Loucy (cell line): Measurements from ENCODE around the gene KRT74.

ENCODE experiments used
- H2AFZ ChIP-seq: fragments of 200-600 bp; sonication (generic); 2 replicates; pipeline ENCODE4 v1.6.0; 2016; ENCODE audit warnings: antibody characterized with exemption, mild to moderate bottlenecking, low read length, moderate library complexity
- H3F3A ChIP-seq: fragments of 200-600 bp; 2 replicates; pipeline ENCODE4 v1.6.0; 2016; ENCODE audit warnings: antibody characterized with exemption, low read depth, mild to moderate bottlenecking
- H3K27me3 ChIP-seq: fragments of 200-600 bp; sonication (generic); 2 replicates; pipeline ENCODE4 v1.6.1; 2014; ENCODE audit warnings: low read length, mild to moderate bottlenecking; ENCODE audit not compliant: insufficient read depth, poor library complexity, severe bottlenecking
- H3K36me3 ChIP-seq: fragments of 200-600 bp; sonication (generic); 2 replicates; pipeline ENCODE4 v1.6.1; 2016; ENCODE audit warnings: low read length; ENCODE audit not compliant: insufficient read depth
- H3K4me1 ChIP-seq: fragments of 200-600 bp; sonication (generic); 2 replicates; pipeline ENCODE4 v1.5.1; 2014; ENCODE audit warnings: low read length, mild to moderate bottlenecking; ENCODE audit not compliant: insufficient read depth, poor library complexity, severe bottlenecking
- H3K4me2 ChIP-seq: fragments of 200-600 bp; sonication (generic); 2 replicates; pipeline ENCODE4 v1.6.0; 2014; ENCODE audit warnings: antibody characterized with exemption, low read length, low read depth, mild to moderate bottlenecking; ENCODE audit not compliant: poor library complexity, severe bottlenecking
- H3K4me3 ChIP-seq: fragments of 200-600 bp; sonication (generic); 2 replicates; pipeline ENCODE4 v1.5.1; 2014; ENCODE audit warnings: low read length, mild to moderate bottlenecking, mixed read lengths; ENCODE audit not compliant: poor library complexity, severe bottlenecking
- H3K79me2 ChIP-seq: fragments of 200-600 bp; sonication (generic); 2 replicates; pipeline ENCODE4 v1.6.1; 2014; ENCODE audit warnings: low read length; ENCODE audit not compliant: insufficient read depth
- H3K9ac ChIP-seq: fragments of 200-600 bp; sonication (generic); 2 replicates; pipeline ENCODE4 v1.6.0; 2014; ENCODE audit warnings: mild to moderate bottlenecking, low read depth, low read length, moderate library complexity; ENCODE audit not compliant: poor library complexity, severe bottlenecking
- H3K9me2 ChIP-seq: fragments of 200-600 bp; sonication (generic); replicated peaks from 2 replicates; pipeline ENCODE4 v1.6.1; 2016; ENCODE audit warnings: low read depth, low read length, mixed read lengths
- H3K9me3 ChIP-seq: fragments of 200-600 bp; sonication (generic); 2 replicates; pipeline ENCODE4 v1.6.1; 2014; ENCODE audit warnings: mild to moderate bottlenecking, antibody characterized with exemption, low read length, low read depth; ENCODE audit not compliant: insufficient read depth
- H4K20me1 ChIP-seq: fragments of 200-600 bp; sonication (generic); 2 replicates; pipeline ENCODE4 v1.6.0; 2014; ENCODE audit warnings: antibody characterized with exemption, low read length, mild to moderate bottlenecking; ENCODE audit not compliant: insufficient read depth, poor library complexity, severe bottlenecking
- EZH2phosphoT487 ChIP-seq: fragments of 200-600 bp; IDR thresholded peaks from 2 replicates; pipeline ENCODE4 v1.6.1; 2018; ENCODE audit warnings: antibody characterized with exemption, mild to moderate bottlenecking, moderate library complexity, borderline replicate concordance
- TF ChIP-seq, protein P1 (sequence below): fragments of 200-600 bp; sonication (generic); conservative IDR thresholded peaks from 2 replicates; pipeline ENCODE4 v1.5.1; 2014; ENCODE audit warnings: mild to moderate bottlenecking, antibody characterized with exemption, low read length

KRT74 gene

GRCh38 chr12:52618216-52618615, 44.6 kb upstream of the KRT74 start, which contains the start of gene KRT73:
Gene KRT73 (minus strand): TSS chr12:52618559. CDS start chr12:52618524, 35 bp downstream.
- Histone ChIP-seq H4K20me1 (no peaks in the 10 kb centered on the region), H3K9ac (no peak within 1 kb of the TSS), H3K36me3 (no peaks in the 10 kb centered on the region), H3K4me1 (peaks cover 17% of the 10 kb centered on the region), H3K4me2 (no peak within 1 kb of the TSS), H3K27me3 (no peaks in the 10 kb centered on the region), H3F3A (no peaks in the 10 kb centered on the region), H3K79me2 (no peaks in the 10 kb centered on the region), H2AFZ (no peak within 1 kb of the TSS), H3K9me3 (no peaks in the 10 kb centered on the region), H3K4me3 (no peak within 1 kb of the TSS), H3K9me2 (no peaks in the 10 kb centered on the region)
- TF ChIP-seq, protein P1, sequence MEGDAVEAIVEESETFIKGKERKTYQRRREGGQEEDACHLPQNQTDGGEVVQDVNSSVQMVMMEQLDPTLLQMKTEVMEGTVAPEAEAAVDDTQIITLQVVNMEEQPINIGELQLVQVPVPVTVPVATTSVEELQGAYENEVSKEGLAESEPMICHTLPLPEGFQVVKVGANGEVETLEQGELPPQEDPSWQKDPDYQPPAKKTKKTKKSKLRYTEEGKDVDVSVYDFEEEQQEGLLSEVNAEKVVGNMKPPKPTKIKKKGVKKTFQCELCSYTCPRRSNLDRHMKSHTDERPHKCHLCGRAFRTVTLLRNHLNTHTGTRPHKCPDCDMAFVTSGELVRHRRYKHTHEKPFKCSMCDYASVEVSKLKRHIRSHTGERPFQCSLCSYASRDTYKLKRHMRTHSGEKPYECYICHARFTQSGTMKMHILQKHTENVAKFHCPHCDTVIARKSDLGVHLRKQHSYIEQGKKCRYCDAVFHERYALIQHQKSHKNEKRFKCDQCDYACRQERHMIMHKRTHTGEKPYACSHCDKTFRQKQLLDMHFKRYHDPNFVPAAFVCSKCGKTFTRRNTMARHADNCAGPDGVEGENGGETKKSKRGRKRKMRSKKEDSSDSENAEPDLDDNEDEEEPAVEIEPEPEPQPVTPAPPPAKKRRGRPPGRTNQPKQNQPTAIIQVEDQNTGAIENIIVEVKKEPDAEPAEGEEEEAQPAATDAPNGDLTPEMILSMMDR, result no peak
- TF ChIP-seq EZH2phosphoT487, result no peak

GRCh38 chr12:52617403-52617785, 43.8 kb upstream of the KRT74 start:
- H3K4me2 ChIP-seq, result no peak overlapping the region
- H3K27me3 ChIP-seq, result no peaks in the 10 kb centered on the region
- no peaks in the 10 kb centered on the region for H4K20me1 ChIP-seq
- no peak overlapping the region for H3K9ac ChIP-seq
- no peaks in the 10 kb centered on the region for H3K9me3 ChIP-seq
- no peaks in the 10 kb centered on the region for H3K79me2 ChIP-seq
- H3K4me3 ChIP-seq, result no peak overlapping the region
- H2AFZ ChIP-seq, result no peak overlapping the region
- TF ChIP-seq EZH2phosphoT487, result no peak
- TF ChIP-seq, protein P1, result no peak
- H3K4me1 ChIP-seq, result peaks cover 17% of the 10 kb centered on the region
- no peaks in the 10 kb centered on the region for H3F3A ChIP-seq
- H3K36me3 ChIP-seq, result no peaks in the 10 kb centered on the region
- H3K9me2 ChIP-seq, result no peaks in the 10 kb centered on the region

- TF ChIP-seq EZH2phosphoT487, result no peak
- TF ChIP-seq, protein P1, result no peak
- Histone ChIP-seq H3K27me3 (no peaks in the 10 kb centered on the region), H3K4me1 (peaks cover 17% of the 10 kb centered on the region)
These were observed 43.2 kb upstream of the KRT74 start for GRCh38 chr12:52616680-52617402.

More at GRCh38 chr12:52616680-52617402, 43.2 kb upstream of the KRT74 start:
- Histone ChIP-seq H3K36me3 (no peaks in the 10 kb centered on the region), H3K9me3 (no peaks in the 10 kb centered on the region), H2AFZ (no peak overlapping the region), H4K20me1 (no peaks in the 10 kb centered on the region), H3K9me2 (no peaks in the 10 kb centered on the region), H3F3A (no peaks in the 10 kb centered on the region), H3K9ac (no peak overlapping the region), H3K79me2 (no peaks in the 10 kb centered on the region), H3K4me2 (no peak overlapping the region), H3K4me3 (no peak overlapping the region)
